ENCODE measurements around the gene GNPTAB.

- TF ChIP-seq POLR2A (IDR thresholded peaks at IDR 0.05; ENCODE audit: low read length) (no peak), GATA1 (IDR thresholded peaks at IDR 0.05; ENCODE audit: low read depth, low read length) (no peak)
Measured at GRCh38 chr12:101779200-101779599, 51.6 kb downstream of the GNPTAB start.

Measured in erythroblast (primary cell).